A549 (cell line): ENCODE data around the gene UNC5CL. TPM values are rescaled to one million over a fixed set of nuclear protein-coding genes. Genes with fewer than 3 reads are reported as not detected.

Experiments used
- ATAC-seq, 2 experiments: fragments of 200-7000 bp in 1 of 2; fragments of >200 bp in 1 of 2; cut with Nextera tagmentation in 1 of 2; cut with Tn5 transposase in 1 of 2; 3 replicates each; pipeline versions ENCODE4 v1.8.0 to v1.9.1; 2018 to 2020; ENCODE audit warnings: mild to moderate bottlenecking in 1 of 2, moderate library complexity in 1 of 2
- CTCF ChIA-PET: fragments of 300-600 bp; sonication (Branson Sonifier 250); formaldehyde crosslinking; extraction: SDS; loops from one replicate; lab custom pipeline; 2021; ENCODE audit warnings: antibody characterized with exemption, inconsistent platforms; lab: Yijun Ruan, JAX
- POLR2A ChIA-PET: fragments of 350-600 bp; formaldehyde crosslinking; extraction: SDS; loops from one replicate; lab custom pipeline; 2021; ENCODE audit warnings: antibody characterized with exemption, inconsistent platforms; lab: Yijun Ruan, JAX
- DNase-seq, 2 experiments: peaks; one replicate each; pipeline versions ENCODE4 v3.0.0 to v3.0.0-alpha.2; 2011 to 2016; ENCODE audit warnings: low read depth in 1 of 2, low spot score in 1 of 2
- FAIRE-seq: peaks from 2 replicates; lab custom pipeline; 2011; peaks lifted over from hg19 to GRCh38; lab: Jason Lieb, UNC
- H3K27ac ChIP-seq, 2 experiments: fragments of >200 bp; sonication (Bioruptor Twin); formaldehyde crosslinking; 3 replicates each; pipeline ENCODE4 v1.5.1; 2016 to 2017
- H3K4me1 ChIP-seq: fragments of >200 bp; sonication (Bioruptor Twin); formaldehyde crosslinking; 3 replicates; pipeline ENCODE4 v1.6.1; 2016
- H3K4me2 ChIP-seq: fragments of >200 bp; sonication (Bioruptor Twin); formaldehyde crosslinking; 3 replicates; pipeline ENCODE4 v1.6.1; 2016
- H3K4me3 ChIP-seq: fragments of >200 bp; sonication (Bioruptor Twin); formaldehyde crosslinking; 3 replicates; pipeline ENCODE4 v1.5.1; 2016
- H3K9me3 ChIP-seq: fragments of >200 bp; sonication (Bioruptor Twin); formaldehyde crosslinking; 3 replicates; pipeline ENCODE4 v1.6.1; 2016
- BHLHE40 ChIP-seq: IDR thresholded peaks from 2 replicates; pipeline ENCODE4 v1.6.1; 2012; ENCODE audit warnings: low read depth, low read length, inconsistent platforms
- CBX8 ChIP-seq: fragments of 200-600 bp; sonication (generic); IDR thresholded peaks from 2 replicates; pipeline ENCODE4 v1.6.1; 2016
- CHD2 ChIP-seq: fragments of 150-350 bp; IDR thresholded peaks from 2 replicates; pipeline ENCODE4 v1.6.1; 2014; ENCODE audit warnings: low read length; ENCODE audit not compliant: partially characterized antibody
- EHMT2 ChIP-seq: fragments of 200-600 bp; sonication (generic); IDR thresholded peaks from 2 replicates; pipeline ENCODE4 v1.6.1; 2016; ENCODE audit warnings: antibody characterized with exemption, low read depth, mild to moderate bottlenecking, moderate library complexity
- ESRRA ChIP-seq: fragments of 150-350 bp; IDR thresholded peaks from 2 replicates; pipeline ENCODE4 v1.6.1; 2014; ENCODE audit warnings: mild to moderate bottlenecking, low read length, borderline replicate concordance
- HDAC2 ChIP-seq: fragments of 200-600 bp; sonication (generic); IDR thresholded peaks from 2 replicates; pipeline ENCODE4 v1.6.1; 2016
- HMGXB4 ChIP-seq: fragments of 250-450 bp; sonication (Bioruptor Pico); IDR thresholded peaks from 2 replicates; pipeline ENCODE4 v1.5.0; 2021; ENCODE audit warnings: mild to moderate bottlenecking, moderate library complexity, borderline replicate concordance
- HOXA7 ChIP-seq: fragments of 250-450 bp; sonication (Bioruptor Pico); IDR thresholded peaks from 2 replicates; pipeline ENCODE4 v1.5.0; 2020; ENCODE audit warnings: mild to moderate bottlenecking, moderate library complexity
- HOXB13 ChIP-seq: fragments of 250-450 bp; sonication (Bioruptor Pico); IDR thresholded peaks from 2 replicates; pipeline ENCODE4 v1.5.0; 2020; ENCODE audit warnings: low read depth, mild to moderate bottlenecking, moderate library complexity
- JUNB ChIP-seq: fragments of >200 bp; sonication (Bioruptor Twin); formaldehyde crosslinking; IDR thresholded peaks from 2 replicates; pipeline ENCODE4 v1.6.1; 2016
- KDM5A ChIP-seq: fragments of 200-600 bp; sonication (generic); IDR thresholded peaks from 2 replicates; pipeline ENCODE4 v1.6.1; 2016; ENCODE audit warnings: antibody characterized with exemption, mild to moderate bottlenecking
- MAFK ChIP-seq: fragments of 450-650 bp; IDR thresholded peaks from 2 replicates; pipeline ENCODE4 v1.6.1; 2014; ENCODE audit not compliant: partially characterized antibody
- MAZ ChIP-seq: fragments of 150-350 bp; IDR thresholded peaks from 2 replicates; pipeline ENCODE4 v1.6.1; 2014; ENCODE audit warnings: antibody characterized with exemption, low read depth, low read length, borderline replicate concordance
- MYC ChIP-seq: IDR thresholded peaks from 2 replicates; pipeline ENCODE4 v1.6.1; 2012; ENCODE audit warnings: mild to moderate bottlenecking, inconsistent platforms, low read length, improper control_type of control experiment, borderline replicate concordance
- NPAS2 ChIP-seq: fragments of 250-450 bp; sonication (Bioruptor Pico); IDR thresholded peaks from 2 replicates; pipeline ENCODE4 v1.8.0; 2022; ENCODE audit warnings: mild to moderate bottlenecking, moderate library complexity, borderline replicate concordance
- POLR2A ChIP-seq: IDR thresholded peaks from 2 replicates; pipeline ENCODE4 v1.6.1; 2012; ENCODE audit warnings: mild to moderate bottlenecking, low read length
- RFX5 ChIP-seq: fragments of 450-650 bp; IDR thresholded peaks from 2 replicates; pipeline ENCODE4 v1.7.1; 2014; ENCODE audit warnings: antibody characterized with exemption, mild to moderate bottlenecking, moderate library complexity
- SMC3 ChIP-seq: fragments of >200 bp; sonication (Bioruptor Twin); formaldehyde crosslinking; IDR thresholded peaks from 3 replicates; pipeline ENCODE4 v1.6.1; 2018; ENCODE audit warnings: inconsistent platforms
- SREBF2 ChIP-seq: fragments of 450-650 bp; IDR thresholded peaks from 2 replicates; pipeline ENCODE4 v1.6.1; 2014; ENCODE audit warnings: mild to moderate bottlenecking, moderate library complexity
- TFCP2L1 ChIP-seq: fragments of 250-450 bp; sonication (Bioruptor Pico); IDR thresholded peaks from 2 replicates; pipeline ENCODE4 v1.5.0; 2021; ENCODE audit warnings: mild to moderate bottlenecking
- ZFP36 ChIP-seq: fragments of 450-650 bp; IDR thresholded peaks from 2 replicates; pipeline ENCODE4 v1.6.1; 2014; ENCODE audit warnings: borderline replicate concordance; ENCODE audit not compliant: partially characterized antibody
- WGBS: methylation state at CpG from one replicate; pipeline ENCODE4 v1.1.6; 2017; ENCODE audit errors: missing lambda C conversion rate; 5-methylcytosine and 5-hydroxymethylcytosine counted together
- polyA plus RNA-seq, 4 experiments: library from polyadenylated mRNA; depleted of rRNA in 3 of 4; stranded (reverse); fragments of >200 nt; fragmentation: RNase III in 1 of 4; extraction: RNeasy Plus Mini Kit Qiagen cat#74134 plus additional on column Dnase treatment in 1 of 4; gene quantifications; 2 replicates in 3 of 4; 3 replicates in 1 of 4; pipeline ENCODE4 v1.2.3, GENCODE V29; 2011 to 2017
- TF ChIP-seq, protein P1 (sequence below): fragments of 200-600 bp; sonication (generic); IDR thresholded peaks from 2 replicates; pipeline ENCODE4 v1.6.1; 2016; ENCODE audit warnings: antibody characterized with exemption, mild to moderate bottlenecking, moderate library complexity
- TF ChIP-seq, protein P2 (sequence below): fragments of >200 bp; sonication (Bioruptor Twin); formaldehyde crosslinking; IDR thresholded peaks from 3 replicates; pipeline ENCODE4 v1.5.1; 2016
- TF ChIP-seq, protein P3 (sequence below): fragments of 250-450 bp; sonication (Bioruptor Pico); IDR thresholded peaks from 2 replicates; pipeline ENCODE4 v1.5.0; 2020; ENCODE audit warnings: low read depth, mild to moderate bottlenecking, moderate library complexity
- TF ChIP-seq, protein P4 (sequence below): IDR thresholded peaks from 2 replicates; pipeline ENCODE4 v1.6.1; 2012; ENCODE audit warnings: low read depth, borderline replicate concordance

Gene UNC5CL
- polyA plus RNA-seq, 2 of the 4 experiments (the other 2 are of a cell fraction): 1.1 to 2.8 TPM

- Histone ChIP-seq H3K4me1 (peaks cover 12% of the 10 kb centered on the region; the same call in 2 of the 3 replicates), H3K9me3 (no peaks in the 10 kb centered on the region), H3K4me2 (0 out of 3 replicates have a peak overlapping the region, but pooled peaks have one; percentile 14), H3K4me3 (no peak overlapping the region), H3K27ac (no peak overlapping the region)
- POLR2A ChIA-PET: no interaction called here
- WGBS: 44% methylated on average over 1 of the region's 1 CpG
- DNase-seq (no peak), FAIRE-seq (no peak), ATAC-seq (peak in 1 of 2 experiments; percentile 52; a peak in 2 of 6 replicates)
- CTCF ChIA-PET: interaction anchor here (2.5 kb wide), 1 partner anchor 32 kb away, joined by 7 read pairs; no protein-coding TSS in a partner anchor
- TF ChIP-seq EHMT2: no peak
- no peak for TF ChIP-seq RFX5
- no peak for TF ChIP-seq HDAC2
- no peak for TF ChIP-seq SMC3
- TF ChIP-seq, protein P1, sequence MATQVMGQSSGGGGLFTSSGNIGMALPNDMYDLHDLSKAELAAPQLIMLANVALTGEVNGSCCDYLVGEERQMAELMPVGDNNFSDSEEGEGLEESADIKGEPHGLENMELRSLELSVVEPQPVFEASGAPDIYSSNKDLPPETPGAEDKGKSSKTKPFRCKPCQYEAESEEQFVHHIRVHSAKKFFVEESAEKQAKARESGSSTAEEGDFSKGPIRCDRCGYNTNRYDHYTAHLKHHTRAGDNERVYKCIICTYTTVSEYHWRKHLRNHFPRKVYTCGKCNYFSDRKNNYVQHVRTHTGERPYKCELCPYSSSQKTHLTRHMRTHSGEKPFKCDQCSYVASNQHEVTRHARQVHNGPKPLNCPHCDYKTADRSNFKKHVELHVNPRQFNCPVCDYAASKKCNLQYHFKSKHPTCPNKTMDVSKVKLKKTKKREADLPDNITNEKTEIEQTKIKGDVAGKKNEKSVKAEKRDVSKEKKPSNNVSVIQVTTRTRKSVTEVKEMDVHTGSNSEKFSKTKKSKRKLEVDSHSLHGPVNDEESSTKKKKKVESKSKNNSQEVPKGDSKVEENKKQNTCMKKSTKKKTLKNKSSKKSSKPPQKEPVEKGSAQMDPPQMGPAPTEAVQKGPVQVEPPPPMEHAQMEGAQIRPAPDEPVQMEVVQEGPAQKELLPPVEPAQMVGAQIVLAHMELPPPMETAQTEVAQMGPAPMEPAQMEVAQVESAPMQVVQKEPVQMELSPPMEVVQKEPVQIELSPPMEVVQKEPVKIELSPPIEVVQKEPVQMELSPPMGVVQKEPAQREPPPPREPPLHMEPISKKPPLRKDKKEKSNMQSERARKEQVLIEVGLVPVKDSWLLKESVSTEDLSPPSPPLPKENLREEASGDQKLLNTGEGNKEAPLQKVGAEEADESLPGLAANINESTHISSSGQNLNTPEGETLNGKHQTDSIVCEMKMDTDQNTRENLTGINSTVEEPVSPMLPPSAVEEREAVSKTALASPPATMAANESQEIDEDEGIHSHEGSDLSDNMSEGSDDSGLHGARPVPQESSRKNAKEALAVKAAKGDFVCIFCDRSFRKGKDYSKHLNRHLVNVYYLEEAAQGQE: no peak
- TF ChIP-seq, protein P2, sequence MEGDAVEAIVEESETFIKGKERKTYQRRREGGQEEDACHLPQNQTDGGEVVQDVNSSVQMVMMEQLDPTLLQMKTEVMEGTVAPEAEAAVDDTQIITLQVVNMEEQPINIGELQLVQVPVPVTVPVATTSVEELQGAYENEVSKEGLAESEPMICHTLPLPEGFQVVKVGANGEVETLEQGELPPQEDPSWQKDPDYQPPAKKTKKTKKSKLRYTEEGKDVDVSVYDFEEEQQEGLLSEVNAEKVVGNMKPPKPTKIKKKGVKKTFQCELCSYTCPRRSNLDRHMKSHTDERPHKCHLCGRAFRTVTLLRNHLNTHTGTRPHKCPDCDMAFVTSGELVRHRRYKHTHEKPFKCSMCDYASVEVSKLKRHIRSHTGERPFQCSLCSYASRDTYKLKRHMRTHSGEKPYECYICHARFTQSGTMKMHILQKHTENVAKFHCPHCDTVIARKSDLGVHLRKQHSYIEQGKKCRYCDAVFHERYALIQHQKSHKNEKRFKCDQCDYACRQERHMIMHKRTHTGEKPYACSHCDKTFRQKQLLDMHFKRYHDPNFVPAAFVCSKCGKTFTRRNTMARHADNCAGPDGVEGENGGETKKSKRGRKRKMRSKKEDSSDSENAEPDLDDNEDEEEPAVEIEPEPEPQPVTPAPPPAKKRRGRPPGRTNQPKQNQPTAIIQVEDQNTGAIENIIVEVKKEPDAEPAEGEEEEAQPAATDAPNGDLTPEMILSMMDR: no peak
- no peak for TF ChIP-seq BHLHE40
Observed at GRCh38 chr6:41059556-41059955, 20.5 kb upstream of the UNC5CL start.

DNA sequence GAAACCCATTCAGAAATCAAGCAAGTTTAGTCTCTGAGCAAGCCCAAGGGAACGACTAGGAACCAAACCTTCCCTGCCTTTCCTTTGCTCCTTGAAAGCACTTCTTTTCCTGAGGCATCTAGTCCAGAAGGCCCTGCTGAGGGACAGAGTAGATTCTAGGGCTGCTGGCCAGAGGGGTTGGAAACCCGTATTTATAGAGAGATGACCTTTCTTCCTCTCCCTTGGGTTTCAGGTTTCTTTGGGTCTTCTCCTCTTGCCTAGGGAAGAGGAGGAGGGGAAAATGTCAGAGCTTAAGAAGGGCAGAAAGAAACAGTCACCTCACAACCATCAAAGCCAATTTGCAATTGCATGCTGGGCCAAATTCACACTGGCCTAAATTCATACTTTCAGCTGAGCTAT, 19.8 kb upstream of the UNC5CL start:
- ATAC-seq (no peak), DNase-seq (no peak), FAIRE-seq (no peak)
- POLR2A ChIA-PET: no interaction called here
- no peak overlapping the region for H3K4me2 ChIP-seq
- CTCF ChIA-PET: interaction anchor here (2.5 kb wide), 1 partner anchor 31 kb away, joined by 7 read pairs; no protein-coding TSS in a partner anchor
- H3K9me3 ChIP-seq: no peaks in the 10 kb centered on the region
- H3K4me3 ChIP-seq: no peak overlapping the region
- 88% methylated on average over 2 of the region's 2 CpGs for WGBS
- TF ChIP-seq ESRRA (no peak), POLR2A (no peak), ZFP36 (no peak), HOXB13 (no peak), KDM5A (no peak), SREBF2 (no peak), HMGXB4 (no peak), MAFK (no peak), MYC (no peak), HOXA7 (CRISPR knock-in tag) (no peak), CHD2 (no peak), TFCP2L1 (CRISPR knock-in tag) (no peak), MAZ (no peak), NPAS2 (CRISPR knock-in tag) (no peak), JUNB (no peak), CBX8 (no peak)
- TF ChIP-seq, protein P1: no peak
- TF ChIP-seq, protein P3, sequence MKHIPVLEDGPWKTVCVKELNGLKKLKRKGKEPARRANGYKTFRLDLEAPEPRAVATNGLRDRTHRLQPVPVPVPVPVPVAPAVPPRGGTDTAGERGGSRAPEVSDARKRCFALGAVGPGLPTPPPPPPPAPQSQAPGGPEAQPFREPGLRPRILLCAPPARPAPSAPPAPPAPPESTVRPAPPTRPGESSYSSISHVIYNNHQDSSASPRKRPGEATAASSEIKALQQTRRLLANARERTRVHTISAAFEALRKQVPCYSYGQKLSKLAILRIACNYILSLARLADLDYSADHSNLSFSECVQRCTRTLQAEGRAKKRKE (CRISPR knock-in tag): no peak
- TF ChIP-seq, protein P4, sequence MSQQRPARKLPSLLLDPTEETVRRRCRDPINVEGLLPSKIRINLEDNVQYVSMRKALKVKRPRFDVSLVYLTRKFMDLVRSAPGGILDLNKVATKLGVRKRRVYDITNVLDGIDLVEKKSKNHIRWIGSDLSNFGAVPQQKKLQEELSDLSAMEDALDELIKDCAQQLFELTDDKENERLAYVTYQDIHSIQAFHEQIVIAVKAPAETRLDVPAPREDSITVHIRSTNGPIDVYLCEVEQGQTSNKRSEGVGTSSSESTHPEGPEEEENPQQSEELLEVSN: no peak
- no peak overlapping the region for H3K27ac ChIP-seq
- H3K4me1 ChIP-seq: peaks cover 12% of the 10 kb centered on the region; the same call in 2 of the 3 replicates
